DND-41 (cell line): Measurements from ENCODE around the gene CIC.

Experiments
- CTCF ChIP-seq: IDR thresholded peaks from 2 replicates; pipeline ENCODE4 v1.5.1; 2012; ENCODE audit warnings: borderline replicate concordance, low read length, moderate library complexity, mild to moderate bottlenecking; ENCODE audit not compliant: poor library complexity, severe bottlenecking; ENCODE audit errors: extremely low read depth
- EZH2 ChIP-seq: IDR thresholded peaks from 3 replicates; pipeline ENCODE4 v1.6.1; 2012; ENCODE audit warnings: borderline replicate concordance, low read depth, mild to moderate bottlenecking, moderate library complexity, low read length, inconsistent platforms; ENCODE audit not compliant: severe bottlenecking

- TF ChIP-seq CTCF (no peak), EZH2 (no peak)
Measured at GRCh38 chr19:42280815-42281145, 11.7 kb downstream of the CIC start.
